T-helper 1 cell treated with Interleukin-12 subunit alpha and Interleukin-12 subunit beta and Interleukin-4 antibody, amounts not matched to agents 30 μg/mL and 1 μg/mL, for 36 hours (primary cell): ENCODE data around the gene GABRD.

Source experiments
- H3K27ac Mint-ChIP-seq: one replicate; pipeline ENCODE4 v1.8.0; 2021; ENCODE audit warnings: mild to moderate bottlenecking, mixed read lengths
- H3K27me3 Mint-ChIP-seq: one replicate; pipeline ENCODE4 v1.8.0; 2021; ENCODE audit warnings: low read depth, mixed read lengths
- H3K36me3 Mint-ChIP-seq: one replicate; pipeline ENCODE4 v1.8.0; 2021; ENCODE audit warnings: low read depth, mixed read lengths
- H3K4me1 Mint-ChIP-seq: one replicate; pipeline ENCODE4 v1.8.0; 2021; ENCODE audit warnings: low read depth, mixed read lengths
- H3K4me3 Mint-ChIP-seq: one replicate; pipeline ENCODE4 v1.8.0; 2021; ENCODE audit warnings: mild to moderate bottlenecking, moderate library complexity, mixed read lengths
- H3K9me3 Mint-ChIP-seq: one replicate; pipeline ENCODE4 v1.8.0; 2021; ENCODE audit warnings: mixed read lengths

Gene GABRD

GRCh38 chr1:2073382-2074230 lies 54.5 kb downstream of the GABRD start:
- Mint-ChIP-seq H3K4me3 (no peak overlapping the region), H3K9me3 (peaks cover 18% of the 10 kb centered on the region), H3K4me1 (no peaks in the 10 kb centered on the region), H3K36me3 (peaks cover 10% of the 10 kb centered on the region), H3K27me3 (no peaks in the 10 kb centered on the region), H3K27ac (no peak overlapping the region)

- Mint-ChIP-seq H3K9me3 (peaks cover 20% of the 10 kb centered on the region), H3K27me3 (no peaks in the 10 kb centered on the region), H3K27ac (no peak overlapping the region), H3K36me3 (peaks cover 11% of the 10 kb centered on the region), H3K4me1 (no peaks in the 10 kb centered on the region), H3K4me3 (no peak overlapping the region)
These were observed 55.3 kb downstream of the GABRD start for GRCh38 chr1:2074396-2074795.

GRCh38 chr1:2074944-2075740 lies 56.0 kb downstream of the GABRD start:
- H3K4me1 Mint-ChIP-seq: no peaks in the 10 kb centered on the region
- H3K27me3 Mint-ChIP-seq: no peaks in the 10 kb centered on the region
- no peak overlapping the region for H3K4me3 Mint-ChIP-seq
- H3K9me3 Mint-ChIP-seq: peaks cover 23% of the 10 kb centered on the region
- H3K27ac Mint-ChIP-seq: no peak overlapping the region
- H3K36me3 Mint-ChIP-seq: peaks cover 11% of the 10 kb centered on the region

- Mint-ChIP-seq H3K4me1 (no peaks in the 10 kb centered on the region), H3K9me3 (peaks cover 24% of the 10 kb centered on the region), H3K36me3 (peaks cover 11% of the 10 kb centered on the region), H3K4me3 (no peak overlapping the region), H3K27me3 (no peaks in the 10 kb centered on the region), H3K27ac (no peak overlapping the region)
These were observed 57.7 kb downstream of the GABRD start for GRCh38 chr1:2076826-2077225.

- Mint-ChIP-seq H3K9me3 (peaks cover 24% of the 10 kb centered on the region), H3K4me1 (no peaks in the 10 kb centered on the region), H3K27me3 (no peaks in the 10 kb centered on the region), H3K36me3 (peaks cover 11% of the 10 kb centered on the region), H3K4me3 (no peak overlapping the region), H3K27ac (no peak overlapping the region)
These were observed 59.0 kb downstream of the GABRD start for GRCh38 chr1:2078170-2078569.

GRCh38 chr1:2079396-2080085 lies 60.4 kb downstream of the GABRD start:
- no peak overlapping the region for H3K4me3 Mint-ChIP-seq
- no peaks in the 10 kb centered on the region for H3K4me1 Mint-ChIP-seq
- H3K27ac Mint-ChIP-seq: no peak overlapping the region
- H3K9me3 Mint-ChIP-seq: peaks cover 24% of the 10 kb centered on the region
- H3K36me3 Mint-ChIP-seq: peaks cover 11% of the 10 kb centered on the region
- H3K27me3 Mint-ChIP-seq: no peaks in the 10 kb centered on the region

- Mint-ChIP-seq H3K27me3 (no peaks in the 10 kb centered on the region), H3K36me3 (peaks cover 11% of the 10 kb centered on the region), H3K4me1 (no peaks in the 10 kb centered on the region), H3K9me3 (peaks cover 24% of the 10 kb centered on the region), H3K4me3 (no peak overlapping the region), H3K27ac (no peak overlapping the region)
These were observed 61.0 kb downstream of the GABRD start for GRCh38 chr1:2080140-2080539.
